Brain microvascular endothelial cell (primary cell): ENCODE measurements around the gene EDAR.

Experiments used
- DNase-seq: peaks from one replicate; pipeline ENCODE4 v3.0.0-alpha.2; 2020
- H3K27ac ChIP-seq: fragments of 250-450 bp; sonication (Bioruptor Pico); 2 replicates; pipeline ENCODE4 v1.5.1; 2020; ENCODE audit warnings: mild to moderate bottlenecking, moderate library complexity
- H3K27me3 ChIP-seq: fragments of 250-450 bp; sonication (Bioruptor Pico); replicated peaks from 2 replicates; pipeline ENCODE4 v1.5.1; 2020; ENCODE audit warnings: mild to moderate bottlenecking
- H3K36me3 ChIP-seq: fragments of 250-450 bp; sonication (Bioruptor Pico); replicated peaks from 2 replicates; pipeline ENCODE4 v1.5.1; 2020; ENCODE audit warnings: mild to moderate bottlenecking
- H3K4me3 ChIP-seq: 2 replicates; pipeline ENCODE4 v1.5.1; 2011; ENCODE audit warnings: low read depth, mild to moderate bottlenecking, control low read depth, low read length, moderate library complexity
- CTCF ChIP-seq: IDR thresholded peaks from 2 replicates; pipeline ENCODE4 v1.5.1; 2011; ENCODE audit warnings: low read depth, mild to moderate bottlenecking, moderate library complexity, low read length, control low read depth, inconsistent platforms; ENCODE audit errors: missing control alignments
- in situ Hi-C: cut with HindIII; loops from 2 replicates; pipeline ENCODE4 v1.10.0; 2017; ENCODE audit warnings: low sequenced_read_pairs, low pct_ligation_motif_present

EDAR gene

DNA sequence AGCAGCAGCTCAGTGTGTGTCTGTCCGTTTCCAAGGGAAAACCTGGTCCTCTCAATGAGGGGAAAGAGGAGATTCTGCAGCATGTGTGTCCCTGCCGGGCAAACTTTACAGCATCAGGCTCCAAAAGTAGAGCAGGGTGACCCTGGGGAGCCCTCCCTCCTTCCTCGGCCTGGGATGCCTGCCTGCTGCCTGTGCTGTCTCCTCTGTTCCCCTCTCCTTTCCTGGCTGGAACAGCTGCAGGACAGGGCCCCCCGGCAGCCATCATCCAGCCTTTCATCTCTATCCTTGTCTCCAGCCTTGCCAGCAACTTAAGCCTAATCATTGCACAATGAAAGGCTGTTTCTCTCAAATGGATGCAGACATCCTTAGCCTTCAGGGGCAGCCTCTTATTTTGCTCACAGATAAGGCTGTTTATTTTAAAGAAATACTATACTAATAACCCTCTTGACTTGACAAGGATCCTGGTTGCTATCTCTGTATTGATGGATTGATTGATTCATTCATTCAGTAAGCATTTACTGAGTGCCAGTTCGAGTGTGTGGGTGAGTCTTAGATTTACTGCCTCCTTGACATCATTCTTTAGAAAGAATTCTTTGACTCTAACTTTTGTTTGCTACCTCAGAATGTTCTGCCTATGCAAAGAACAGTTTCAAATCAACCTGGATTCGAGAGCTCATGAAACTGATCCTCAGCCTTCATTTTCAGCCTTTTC is 40.6 kb upstream of the EDAR start:
- no peak overlapping the region for H3K4me3 ChIP-seq
- in situ Hi-C loops = no loop called here
- H3K36me3 ChIP-seq = no peaks in the 10 kb centered on the region
- H3K27ac ChIP-seq = no peak overlapping the region
- H3K27me3 ChIP-seq = no peaks in the 10 kb centered on the region
- TF ChIP-seq CTCF = no peak
- DNase-seq = no peak

DNA sequence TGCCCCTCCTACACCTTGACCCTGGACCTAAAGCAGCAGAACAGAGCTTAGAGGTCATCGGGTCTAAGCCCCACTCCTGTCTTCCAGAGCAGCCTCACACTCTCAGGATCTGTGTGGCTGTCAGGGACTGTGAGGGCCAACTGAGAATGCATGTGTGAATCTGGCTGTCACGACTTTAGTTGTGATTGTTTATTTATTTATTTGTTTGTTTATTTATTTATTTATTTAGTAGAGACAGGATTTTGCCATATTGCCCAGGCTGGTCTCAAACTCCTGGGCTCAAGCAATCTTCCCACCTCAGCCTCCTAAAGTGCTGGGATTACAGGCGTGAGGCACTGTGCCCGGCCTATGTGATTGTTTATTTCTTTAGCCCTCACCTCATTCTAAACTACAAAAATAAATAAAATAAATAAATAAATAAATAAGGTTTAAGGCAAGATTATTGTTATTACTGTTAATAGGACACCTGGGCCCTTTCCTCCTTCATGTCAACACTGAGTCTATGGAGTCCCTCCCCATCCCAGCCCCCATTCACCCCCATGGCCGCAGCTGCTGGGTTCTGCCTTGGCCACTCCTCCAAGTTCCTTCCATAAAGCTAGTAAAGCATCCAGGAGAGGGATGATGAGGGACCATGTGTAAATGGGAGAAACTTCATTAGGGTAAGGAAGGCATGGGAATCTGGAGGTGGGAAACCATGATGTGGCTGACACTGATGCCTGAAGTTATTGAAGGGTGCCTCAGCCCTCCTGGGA is 39.9 kb upstream of the EDAR start:
- in situ Hi-C loops = no loop called here
- DNase-seq = no peak
- Histone ChIP-seq H3K27me3 (no peaks in the 10 kb centered on the region), H3K36me3 (no peaks in the 10 kb centered on the region), H3K4me3 (no peak overlapping the region), H3K27ac (no peak overlapping the region)
- TF ChIP-seq CTCF = no peak

DNA sequence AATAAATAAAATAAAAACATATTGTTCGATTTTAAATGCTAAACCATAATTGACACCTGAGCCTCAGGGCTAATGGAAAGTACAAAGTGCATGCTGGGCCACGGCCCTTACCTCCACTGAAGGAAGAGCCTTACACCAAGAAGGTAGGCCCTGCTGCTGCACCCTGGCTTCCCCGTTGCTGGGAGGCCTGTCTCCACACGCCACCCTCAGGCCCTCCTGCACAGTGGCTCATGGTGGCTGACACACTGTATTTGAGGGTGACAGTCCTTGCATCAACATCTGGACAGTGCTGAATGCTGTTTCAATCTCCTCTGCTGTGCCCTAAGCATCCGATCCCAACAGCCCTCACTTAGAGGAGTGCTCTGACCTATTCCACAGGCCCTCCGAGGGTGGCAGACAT is 39.3 kb upstream of the EDAR start:
- no peak for TF ChIP-seq CTCF
- no peaks in the 10 kb centered on the region for H3K27me3 ChIP-seq
- in situ Hi-C loops = no loop called here
- no peak overlapping the region for H3K4me3 ChIP-seq
- H3K36me3 ChIP-seq = no peaks in the 10 kb centered on the region
- H3K27ac ChIP-seq = no peak overlapping the region
- DNase-seq = no peak

DNA sequence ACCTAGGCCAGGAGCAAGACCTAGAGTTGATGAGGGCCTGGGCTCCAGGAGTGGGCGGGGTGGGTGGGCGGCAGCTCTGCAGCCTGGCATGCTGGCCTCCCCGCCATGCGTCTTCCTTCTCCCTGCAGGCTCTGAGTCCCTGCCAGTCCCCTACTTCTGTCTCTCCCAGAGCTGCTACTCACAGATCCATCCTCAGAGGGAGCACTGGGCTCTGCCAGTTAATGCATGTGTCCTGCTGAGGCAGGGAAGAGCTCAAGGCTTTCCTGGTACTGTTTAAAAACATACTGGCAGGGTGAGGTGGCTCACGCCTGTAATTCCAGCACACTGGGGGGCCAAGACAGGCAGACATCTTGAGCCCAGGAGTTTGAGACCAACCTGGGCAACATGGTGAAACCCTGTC is 38.7 kb upstream of the EDAR start:
- H3K4me3 ChIP-seq = no peak overlapping the region
- in situ Hi-C loops = no loop called here
- no peak overlapping the region for H3K27ac ChIP-seq
- DNase-seq = no peak
- no peaks in the 10 kb centered on the region for H3K36me3 ChIP-seq
- TF ChIP-seq CTCF = no peak
- no peaks in the 10 kb centered on the region for H3K27me3 ChIP-seq

DNA sequence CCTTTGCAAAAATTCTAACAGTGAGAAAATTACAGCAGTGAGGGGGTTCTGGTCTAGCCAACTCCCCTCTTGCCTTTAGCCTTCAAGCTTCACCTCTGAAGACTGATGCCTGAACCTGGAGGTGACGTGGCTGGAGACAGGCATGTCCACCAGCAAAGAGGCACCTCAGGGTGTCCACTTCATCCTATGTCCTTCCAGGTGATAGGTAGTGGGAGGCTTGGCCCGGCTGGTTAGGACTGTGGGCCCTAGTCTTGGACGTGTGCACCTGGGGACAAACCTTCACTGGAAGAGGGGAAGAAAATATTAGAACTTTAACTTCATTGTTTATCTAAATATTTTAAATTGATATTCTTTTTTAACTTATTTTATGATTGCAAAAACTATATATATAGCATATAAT is 35.5 kb upstream of the EDAR start:
- no peak for TF ChIP-seq CTCF
- H3K27me3 ChIP-seq = peaks cover 4% of the 10 kb centered on the region
- H3K36me3 ChIP-seq = no peaks in the 10 kb centered on the region
- no peak overlapping the region for H3K27ac ChIP-seq
- in situ Hi-C loops = no loop called here
- DNase-seq = no peak
- H3K4me3 ChIP-seq = no peak overlapping the region

- Histone ChIP-seq H3K36me3 (no peaks in the 10 kb centered on the region), H3K4me3 (no peak overlapping the region), H3K27me3 (peaks cover 21% of the 10 kb centered on the region), H3K27ac (no peak overlapping the region)
- in situ Hi-C loops = no loop called here
- DNase-seq = no peak
- no peak for TF ChIP-seq CTCF
Measured at GRCh38 chr2:109021895-109022300, 32.9 kb upstream of the EDAR start.
